Prostate gland (tissue), 2 donors: ENCODE measurements around the gene ITGB7. TPM values are rescaled to one million over a fixed set of nuclear protein-coding genes. Genes with fewer than 3 reads are reported as not detected.

Source experiments
- DNase-seq: peaks from one replicate; pipeline ENCODE4 v3.0.0-alpha.2; 2019; ENCODE audit warnings: low spot score
- H3K27ac ChIP-seq, 2 donors: fragments of 200-600 bp; sonication (generic); 2 replicates each; pipeline ENCODE4 v1.5.1; 2017 to 2019
- H3K27me3 ChIP-seq: fragments of 200-600 bp; sonication (generic); replicated peaks from 2 replicates; pipeline ENCODE4 v1.5.1; 2019; ENCODE audit not compliant: insufficient read depth
- H3K36me3 ChIP-seq, 2 donors: fragments of 200-600 bp; sonication (generic); 1 replicate in 1 of 2; 2 replicates in 1 of 2; pipeline versions ENCODE4 v1.5.1 to v1.8.1; 2017 to 2019
- H3K4me1 ChIP-seq: fragments of 200-600 bp; sonication (generic); replicated peaks from 2 replicates; pipeline ENCODE4 v1.5.1; 2019
- H3K4me3 ChIP-seq, 2 donors: fragments of 200-600 bp; sonication (generic); 2 replicates each; pipeline ENCODE4 v1.5.1; 2017 to 2019
- H3K9me3 ChIP-seq: fragments of 200-600 bp; sonication (generic); 2 replicates; pipeline ENCODE4 v1.5.1; 2017
- POLR2A ChIP-seq: fragments of 450-650 bp; IDR thresholded peaks from one replicate; pipeline ENCODE4 v1.6.1; 2016; ENCODE audit warnings: antibody characterized with exemption, mild to moderate bottlenecking
- POLR2AphosphoS5 ChIP-seq: sonication (generic); formaldehyde crosslinking; IDR thresholded peaks from one replicate; pipeline ENCODE4 v1.6.1; 2017; ENCODE audit warnings: antibody characterized with exemption
- WGBS: methylation state at CpG from one replicate; pipeline ENCODE4 v1.1.5; 2018; 5-methylcytosine and 5-hydroxymethylcytosine counted together
- intact Hi-C: fragments of 100-400 bp; cut with DNase I; formaldehyde crosslinking; loops from one replicate; pipeline ENCODE4 v1.14.2; 2022
- total RNA-seq, 2 donors: library from RNA; depleted of rRNA; stranded (reverse); fragments of >200 nt; gene quantifications; one replicate each; pipeline ENCODE4 v1.1.0, GENCODE V29; 2016
- TF ChIP-seq, protein P1 (sequence below), 4 experiments: fragments of 200-600 bp in 2 of 4; fragments of 450-650 bp in 2 of 4; sonication (generic) in 2 of 4; IDR thresholded peaks; 1 replicate in 3 of 4; 2 replicates in 1 of 4; pipeline ENCODE4 v1.5.1; 2016 to 2019; ENCODE audit warnings: antibody characterized with exemption in 4 of 4, mild to moderate bottlenecking in 2 of 4, moderate library complexity in 2 of 4

The ITGB7 gene
- total RNA-seq, 2 donors from 2014 or later: 1.2 to 1.7 TPM

DNA sequence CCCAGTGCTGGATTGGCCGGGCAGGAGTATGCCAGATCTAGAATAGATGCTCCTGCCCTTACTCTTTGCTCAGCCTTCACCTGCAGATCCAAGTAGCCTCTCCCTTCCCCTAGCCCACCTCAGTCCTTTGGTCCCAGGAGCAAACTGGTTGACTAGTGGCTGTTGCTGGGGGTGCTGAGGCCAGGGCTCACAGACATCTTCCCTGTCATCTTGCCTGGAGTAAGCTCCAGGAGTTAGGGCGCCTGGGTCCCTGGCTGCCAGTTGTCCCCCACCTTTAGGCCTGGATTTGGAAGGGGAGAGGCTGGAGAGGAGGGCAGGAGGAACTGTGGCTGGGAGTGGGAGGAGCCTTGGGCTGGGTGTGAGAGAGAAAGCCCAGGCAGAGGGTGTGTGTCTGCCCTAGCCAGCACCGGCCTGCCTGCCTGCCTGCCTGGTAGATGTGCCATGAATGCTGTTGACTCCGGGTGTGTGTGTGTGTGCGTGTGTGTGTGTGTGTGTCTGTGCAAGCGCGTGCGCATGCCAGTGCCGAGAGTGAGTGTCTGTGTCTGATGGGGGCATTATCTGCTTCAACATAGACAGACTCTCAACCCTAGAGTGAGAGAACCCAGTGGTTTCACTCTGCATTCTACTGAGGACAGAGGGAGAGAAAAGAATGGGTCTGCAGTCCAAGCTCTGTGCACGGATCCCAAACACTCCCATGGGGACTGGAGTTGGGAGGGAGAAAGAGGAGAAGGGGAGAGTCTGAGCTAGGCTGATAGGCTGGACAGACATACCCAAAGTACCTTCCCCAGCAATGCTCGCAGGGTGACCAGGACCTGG lies 25.8 kb upstream of the ITGB7 start:
- TF ChIP-seq POLR2A (peak; percentile 43), POLR2AphosphoS5 (no peak)
- no peaks in the 10 kb centered on the region for H3K27me3 ChIP-seq
- intact Hi-C loops: loop anchor here (1.0 kb wide), 1 partner anchor 18 kb away; no protein-coding TSS in a partner anchor
- peak overlapping the region; percentile 83 to 89 for H3K27ac ChIP-seq
- 9% methylated on average over 11 of the region's 11 CpGs for WGBS
- H3K4me1 ChIP-seq: peaks cover 10% of the 10 kb centered on the region
- H3K4me3 ChIP-seq: peak overlapping the region; percentile 56 to 57
- peak; percentile 52 for DNase-seq
- no peaks in the 10 kb centered on the region for H3K36me3 ChIP-seq
- H3K9me3 ChIP-seq: no peaks in the 10 kb centered on the region

DNA sequence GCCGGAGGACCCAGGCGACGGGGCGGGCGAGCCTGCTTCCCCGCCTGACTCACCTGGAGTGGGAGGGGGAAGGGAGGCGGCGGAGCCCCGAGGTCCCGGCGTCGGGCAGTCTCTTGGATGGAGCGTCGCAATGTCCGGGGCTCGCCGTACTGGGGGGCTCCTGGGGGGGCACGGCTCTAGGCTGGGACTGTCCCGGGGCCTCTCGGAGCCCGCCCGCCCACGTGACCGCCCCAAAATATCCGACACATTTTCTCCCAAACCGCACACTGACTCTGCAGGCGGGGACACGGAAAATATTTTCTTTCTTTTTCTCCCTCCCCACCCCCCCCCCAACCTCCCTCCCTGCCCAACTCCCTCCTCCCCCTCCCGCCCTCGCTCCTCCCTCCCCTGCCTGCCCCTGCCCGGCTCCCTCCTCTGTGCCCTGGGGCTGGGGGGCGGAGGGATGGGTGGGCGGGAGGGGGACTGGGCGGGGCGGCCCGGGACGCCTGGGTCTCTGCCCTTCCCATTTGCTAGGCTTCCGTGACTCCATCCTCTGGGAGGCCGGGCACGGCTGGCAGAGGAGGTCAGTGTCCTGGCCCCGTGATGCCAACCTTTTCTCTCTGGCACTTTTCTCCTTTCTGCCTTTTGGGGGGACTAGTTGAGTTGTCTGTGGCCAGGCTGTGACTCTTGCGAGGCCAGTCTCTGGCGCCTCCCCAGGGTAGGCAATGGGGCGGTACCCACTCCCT lies 25.0 kb upstream of the ITGB7 start, which contains the start of gene RARG:
RARG (minus strand) TSS at position 289 of the 725 bp plus-strand sequence. CDS start 4,664 bp downstream, outside the sequence.
- DNase-seq: peak; percentile 66
- H3K9me3 ChIP-seq: no peaks in the 10 kb centered on the region
- no peaks in the 10 kb centered on the region for H3K27me3 ChIP-seq
- peak within 1 kb of the TSS; percentile 56 to 57 for H3K4me3 ChIP-seq
- WGBS: 1% methylated on average over 33 of the region's 44 CpGs
- H3K4me1 ChIP-seq: peaks cover 10% of the 10 kb centered on the region
- intact Hi-C loops: no loop called here
- TF ChIP-seq POLR2A (peak; percentile 63), POLR2AphosphoS5 (no peak)
- TF ChIP-seq, protein P1, sequence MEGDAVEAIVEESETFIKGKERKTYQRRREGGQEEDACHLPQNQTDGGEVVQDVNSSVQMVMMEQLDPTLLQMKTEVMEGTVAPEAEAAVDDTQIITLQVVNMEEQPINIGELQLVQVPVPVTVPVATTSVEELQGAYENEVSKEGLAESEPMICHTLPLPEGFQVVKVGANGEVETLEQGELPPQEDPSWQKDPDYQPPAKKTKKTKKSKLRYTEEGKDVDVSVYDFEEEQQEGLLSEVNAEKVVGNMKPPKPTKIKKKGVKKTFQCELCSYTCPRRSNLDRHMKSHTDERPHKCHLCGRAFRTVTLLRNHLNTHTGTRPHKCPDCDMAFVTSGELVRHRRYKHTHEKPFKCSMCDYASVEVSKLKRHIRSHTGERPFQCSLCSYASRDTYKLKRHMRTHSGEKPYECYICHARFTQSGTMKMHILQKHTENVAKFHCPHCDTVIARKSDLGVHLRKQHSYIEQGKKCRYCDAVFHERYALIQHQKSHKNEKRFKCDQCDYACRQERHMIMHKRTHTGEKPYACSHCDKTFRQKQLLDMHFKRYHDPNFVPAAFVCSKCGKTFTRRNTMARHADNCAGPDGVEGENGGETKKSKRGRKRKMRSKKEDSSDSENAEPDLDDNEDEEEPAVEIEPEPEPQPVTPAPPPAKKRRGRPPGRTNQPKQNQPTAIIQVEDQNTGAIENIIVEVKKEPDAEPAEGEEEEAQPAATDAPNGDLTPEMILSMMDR (IDR thresholded peaks at IDR 0.05): peak in 1 of 4 experiments; percentile 35
- peak within 1 kb of the TSS; percentile 83 to 89 for H3K27ac ChIP-seq
- H3K36me3 ChIP-seq: no peaks in the 10 kb centered on the region

DNA sequence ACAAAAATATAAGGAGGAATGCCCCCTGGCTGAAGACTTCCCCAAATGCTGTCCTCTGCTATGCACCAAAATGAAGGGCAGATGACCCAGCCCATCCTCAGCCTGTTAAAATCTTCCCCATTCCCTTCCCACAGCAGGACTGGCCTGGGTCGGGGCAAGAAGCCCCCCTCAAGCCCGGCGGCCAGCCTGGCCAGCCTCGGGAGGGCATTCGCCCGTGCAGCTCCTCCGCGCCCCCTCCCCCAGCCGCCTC lies 24.5 kb upstream of the ITGB7 start:
- Histone ChIP-seq H3K4me3 (peak overlapping the region; percentile 56 to 57), H3K4me1 (peaks cover 10% of the 10 kb centered on the region), H3K36me3 (no peaks in the 10 kb centered on the region), H3K9me3 (no peaks in the 10 kb centered on the region), H3K27me3 (no peaks in the 10 kb centered on the region), H3K27ac (peak overlapping the region; percentile 83 to 89)
- no peak for DNase-seq
- WGBS: 0% methylated on average over 8 of the region's 9 CpGs
- TF ChIP-seq POLR2AphosphoS5 (no peak), POLR2A (no peak)
- TF ChIP-seq, protein P1 (IDR thresholded peaks at IDR 0.05): peak in 1 of 4 experiments; percentile 28
- intact Hi-C loops: no loop called here

GRCh38 chr12:53230108-53230845 lies 23.2 kb upstream of the ITGB7 start:
- TF ChIP-seq, protein P1 (IDR thresholded peaks at IDR 0.05): no peak
- TF ChIP-seq POLR2AphosphoS5 (peak; percentile 48), POLR2A (peak; percentile 29)
- peak overlapping the region; percentile 83 to 89 for H3K27ac ChIP-seq
- 53% methylated on average over 10 of the region's 10 CpGs for WGBS
- H3K4me1 ChIP-seq: peaks cover 16% of the 10 kb centered on the region
- no peaks in the 10 kb centered on the region for H3K36me3 ChIP-seq
- no peaks in the 10 kb centered on the region for H3K9me3 ChIP-seq
- no peaks in the 10 kb centered on the region for H3K27me3 ChIP-seq
- peak; percentile 73 for DNase-seq
- H3K4me3 ChIP-seq: peak overlapping the region in 1 of 2 donors; percentile 13
- intact Hi-C loops: no loop called here

- 85% methylated on average over 2 of the region's 2 CpGs for WGBS
- TF ChIP-seq POLR2AphosphoS5 (no peak), POLR2A (no peak)
- TF ChIP-seq, protein P1 (IDR thresholded peaks at IDR 0.05): no peak
- H3K4me1 ChIP-seq: peaks cover 24% of the 10 kb centered on the region
These were observed 22.4 kb upstream of the ITGB7 start for GRCh38 chr12:53229454-53229853.

More at GRCh38 chr12:53229454-53229853, 22.4 kb upstream of the ITGB7 start:
- no peak for DNase-seq
- Histone ChIP-seq H3K27ac (peak overlapping the region; percentile 83 to 89), H3K4me3 (no peak overlapping the region), H3K36me3 (no peaks in the 10 kb centered on the region), H3K9me3 (no peaks in the 10 kb centered on the region), H3K27me3 (no peaks in the 10 kb centered on the region)
- intact Hi-C loops: no loop called here
